ENCODE measurements around the gene CMTM4. TPM values are rescaled to one million over a fixed set of nuclear protein-coding genes. Genes with fewer than 3 reads are reported as not detected.

The CMTM4 gene
- polyA plus RNA-seq, 1 of the 3 experiments (the other 2 are of a cell fraction) = 21.7 TPM

- Histone ChIP-seq H4K20me1 (ENCODE audit: insufficient read depth) (no peaks in the 10 kb centered on the region), H3K4me3 (ENCODE audit: low read depth in 2 of 2, low read length in 1 of 2) (no peak overlapping the region), H3K4me1 (ENCODE audit: control insufficient read depth in 1 of 2, insufficient read depth in 2 of 2, low read depth in 1 of 2, low read length in 1 of 2) (no peaks in the 10 kb centered on the region), H2AFZ (ENCODE audit: low read depth) (no peak overlapping the region), H3K4me2 (no peak overlapping the region), H3K36me3 (replicated peaks in 1 of 2; ENCODE audit: control insufficient read depth in 1 of 2, insufficient read depth in 2 of 2, low read length in 1 of 2) (no peaks in the 10 kb centered on the region), H3K9ac (no peak overlapping the region), H3K27ac (ENCODE audit: low read depth in 2 of 2, low read length in 1 of 2) (no peak overlapping the region), H3K9me2 (no peaks in the 10 kb centered on the region), H3F3A (replicated peaks; ENCODE audit: insufficient read depth) (peaks cover 21% of the 10 kb centered on the region), H3K27me3 (ENCODE audit: insufficient read depth) (no peaks in the 10 kb centered on the region), H3K79me2 (ENCODE audit: insufficient read depth) (peaks cover 34% of the 10 kb centered on the region), H3K9me3 (no peaks in the 10 kb centered on the region)
- ChIA-PET POLR2A (no interaction called here), CTCF (interaction anchor here (0.7 to 1.8 kb wide), 3 partner anchors 10 to 919 kb away, joined by 3 to 7 read pairs (median 3); no protein-coding TSS in a partner anchor)
- WGBS (ENCODE audit: low lambda C conversion rate) = 94% methylated on average over 10 of the region's 10 CpGs
- TF ChIP-seq SIN3A (IDR thresholded peaks at IDR 0.05; ENCODE audit: borderline replicate concordance, low read depth, low read length) (no peak), ZBTB33 (IDR thresholded peaks at IDR 0.05; ENCODE audit: borderline replicate concordance, low read depth) (no peak), TAF1 (IDR thresholded peaks at IDR 0.05; ENCODE audit: borderline replicate concordance, low read depth, low read length) (no peak), POLR2AphosphoS5 (IDR thresholded peaks at IDR 0.05; ENCODE audit: low read depth, low read length) (no peak), MEF2A (IDR thresholded peaks at IDR 0.05; ENCODE audit: borderline replicate concordance, low read depth) (no peak), RAD21 (IDR thresholded peaks at IDR 0.05; ENCODE audit: low read length) (no peak), RXRA (IDR thresholded peaks at IDR 0.05; ENCODE audit: borderline replicate concordance, low read depth) (no peak), IRF3 (IDR thresholded peaks at IDR 0.05; ENCODE audit: low read depth, low read length) (no peak), CTCF (IDR thresholded peaks at IDR 0.05) (no peak), GATA2 (CRISPR knock-in tag; IDR thresholded peaks at IDR 0.05) (no peak), YY1 (IDR thresholded peaks at IDR 0.05; ENCODE audit: low read depth) (no peak), MAX (IDR thresholded peaks at IDR 0.05; ENCODE audit: low read depth) (no peak), CHD2 (IDR thresholded peaks at IDR 0.05; ENCODE audit: low read length, partially characterized antibody) (no peak), EZH2phosphoT487 (IDR thresholded peaks at IDR 0.05; ENCODE audit: borderline replicate concordance, low read depth) (no peak), ELF1 (IDR thresholded peaks at IDR 0.05) (no peak), PBX3 (IDR thresholded peaks at IDR 0.05) (no peak), FOXM1 (IDR thresholded peaks at IDR 0.05; ENCODE audit: low read depth) (no peak), RFX5 (IDR thresholded peaks at IDR 0.05; ENCODE audit: low read length) (no peak), TEAD4 (IDR thresholded peaks at IDR 0.05; ENCODE audit: borderline replicate concordance, insufficient read depth) (no peak), SMC3 (IDR thresholded peaks at IDR 0.05; ENCODE audit: low read depth, low read length) (no peak)
- DNase-seq = no peak
These were observed 25.7 kb downstream of the CMTM4 start for GRCh38 chr16:66670691-66671388.
